MCF 10A (cell line): ENCODE data around the gene DMAC2. TPM values are rescaled to one million over a fixed set of nuclear protein-coding genes. Genes with fewer than 3 reads are reported as not detected.

Experiments
- BruUV-seq: library from RNA; stranded (reverse); fragments of 400-500 nt; replicated peaks from 2 replicates; lab custom pipeline; 2021; lab: Mats Ljungman, UMichigan
- CTCF ChIA-PET: fragments of 300-600 bp; sonication (Branson Sonifier 250); formaldehyde crosslinking; extraction: SDS; loops from one replicate; lab custom pipeline; 2021; ENCODE audit warnings: antibody characterized with exemption, inconsistent platforms; lab: Yijun Ruan, JAX
- POLR2A ChIA-PET: fragments of 300-600, 350-650 bp; sonication (Branson Sonifier 250); formaldehyde crosslinking; extraction: SDS; loops from one replicate; lab custom pipeline; 2020; ENCODE audit warnings: antibody characterized with exemption, inconsistent platforms; lab: Yijun Ruan, JAX
- DNase-seq: peaks from one replicate; pipeline ENCODE4 v3.0.0-alpha.2; 2018; ENCODE audit not compliant: unreplicated experiment
- H3K27ac Mint-ChIP-seq: one replicate; pipeline ENCODE4 v1.8.0; 2022; ENCODE audit warnings: mild to moderate bottlenecking, low read depth, mixed read lengths; ENCODE audit not compliant: unreplicated experiment
- H3K27me3 Mint-ChIP-seq: one replicate; pipeline ENCODE4 v1.8.0; 2022; ENCODE audit warnings: mixed read lengths; ENCODE audit not compliant: insufficient read depth, unreplicated experiment
- H3K36me3 Mint-ChIP-seq: one replicate; pipeline ENCODE4 v1.8.0; 2022; ENCODE audit warnings: mild to moderate bottlenecking, moderate library complexity, mixed read lengths; ENCODE audit not compliant: insufficient read depth, unreplicated experiment
- H3K4me1 Mint-ChIP-seq: one replicate; pipeline ENCODE4 v1.8.0; 2022; ENCODE audit warnings: mixed read lengths; ENCODE audit not compliant: insufficient read depth, unreplicated experiment
- H3K4me3 Mint-ChIP-seq: one replicate; pipeline ENCODE4 v1.8.0; 2022; ENCODE audit warnings: mild to moderate bottlenecking, moderate library complexity, mixed read lengths; ENCODE audit not compliant: unreplicated experiment
- H3K9me3 Mint-ChIP-seq: one replicate; pipeline ENCODE4 v1.8.0; 2022; ENCODE audit warnings: mixed read lengths; ENCODE audit not compliant: unreplicated experiment
- intact Hi-C: fragments of 100-400 bp; cut with micrococcal nuclease; formaldehyde crosslinking; loops from 2 replicates; pipeline ENCODE4 v1.14.1; 2022
- total RNA-seq: library from RNA; stranded (reverse); gene quantifications from 2 replicates; pipeline ENCODE4 v1.2.3, GENCODE V29; 2022
- TF ChIP-seq, protein P1 (sequence below): fragments of 200-600 bp; IDR thresholded peaks from one replicate; pipeline ENCODE4 v1.8.0; 2022; ENCODE audit warnings: antibody characterized with exemption, mild to moderate bottlenecking; ENCODE audit not compliant: unreplicated experiment

The DMAC2 gene
- total RNA-seq, 1 experiment from 2014 or later = 34.8 TPM

GRCh38 chr19:41398050-41398418 is 41.7 kb downstream of the DMAC2 start:
- ChIA-PET CTCF (interaction anchor here (0.6 to 1.0 kb wide), 2 partner anchors 33 to 86 kb away, joined by 3 read pairs; no protein-coding TSS in a partner anchor), POLR2A (interaction anchor here (0.9 to 2.6 kb wide), 6 partner anchors 11 to 88 kb away, joined by 3 to 19 read pairs (median 10); partner anchors contain the start of genes B9D2 and DMAC2)
- H3K4me1 Mint-ChIP-seq = peaks cover 25% of the 10 kb centered on the region
- TF ChIP-seq, protein P1, sequence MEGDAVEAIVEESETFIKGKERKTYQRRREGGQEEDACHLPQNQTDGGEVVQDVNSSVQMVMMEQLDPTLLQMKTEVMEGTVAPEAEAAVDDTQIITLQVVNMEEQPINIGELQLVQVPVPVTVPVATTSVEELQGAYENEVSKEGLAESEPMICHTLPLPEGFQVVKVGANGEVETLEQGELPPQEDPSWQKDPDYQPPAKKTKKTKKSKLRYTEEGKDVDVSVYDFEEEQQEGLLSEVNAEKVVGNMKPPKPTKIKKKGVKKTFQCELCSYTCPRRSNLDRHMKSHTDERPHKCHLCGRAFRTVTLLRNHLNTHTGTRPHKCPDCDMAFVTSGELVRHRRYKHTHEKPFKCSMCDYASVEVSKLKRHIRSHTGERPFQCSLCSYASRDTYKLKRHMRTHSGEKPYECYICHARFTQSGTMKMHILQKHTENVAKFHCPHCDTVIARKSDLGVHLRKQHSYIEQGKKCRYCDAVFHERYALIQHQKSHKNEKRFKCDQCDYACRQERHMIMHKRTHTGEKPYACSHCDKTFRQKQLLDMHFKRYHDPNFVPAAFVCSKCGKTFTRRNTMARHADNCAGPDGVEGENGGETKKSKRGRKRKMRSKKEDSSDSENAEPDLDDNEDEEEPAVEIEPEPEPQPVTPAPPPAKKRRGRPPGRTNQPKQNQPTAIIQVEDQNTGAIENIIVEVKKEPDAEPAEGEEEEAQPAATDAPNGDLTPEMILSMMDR = no peak
- no peaks in the 10 kb centered on the region for H3K9me3 Mint-ChIP-seq
- DNase-seq = no peak
- peak overlapping the region; percentile 99 for H3K27ac Mint-ChIP-seq
- H3K36me3 Mint-ChIP-seq = peaks cover 24% of the 10 kb centered on the region
- H3K4me3 Mint-ChIP-seq = peak overlapping the region; percentile 99
- BruUV-seq = no TSS peak
- intact Hi-C loops = loop anchor here (5.0 kb wide), 1 partner anchor 46 kb away; the partner anchor contains the start of gene TGFB1
- H3K27me3 Mint-ChIP-seq = no peaks in the 10 kb centered on the region

GRCh38 chr19:41397086-41398049 is 42.3 kb downstream of the DMAC2 start, which contains the start of the genes BCKDHA and EXOSC5:
TSS of gene BCKDHA (plus strand) at chr19:41397818. CDS start at chr19:41397828, 10 bp downstream.
TSS of gene EXOSC5 (minus strand) at chr19:41397359. CDS start at chr19:41397328, 31 bp downstream.
- Mint-ChIP-seq H3K9me3 (no peaks in the 10 kb centered on the region), H3K36me3 (peaks cover 30% of the 10 kb centered on the region), H3K27ac (peak within 1 kb of the TSS; percentile 99), H3K4me1 (peaks cover 29% of the 10 kb centered on the region), H3K27me3 (no peaks in the 10 kb centered on the region), H3K4me3 (peak within 1 kb of the TSS; percentile 99)
- CTCF ChIA-PET = no interaction called here
- POLR2A ChIA-PET = interaction anchor here (0.8 to 2.6 kb wide), 12 partner anchors 12 to 87 kb away, joined by 3 to 19 read pairs (median 6); partner anchors contain the start of genes B9D2 and DMAC2
- TSS peak; percentile 67 for BruUV-seq
- intact Hi-C loops = loop anchor here (1.0 to 5.0 kb wide), 3 partner anchors 33 to 45 kb away; partner anchors contain the start of genes B9D2, DMAC2 and TGFB1
- TF ChIP-seq, protein P1 = no peak
- DNase-seq = peak; percentile 100

- Mint-ChIP-seq H3K4me3 (peak overlapping the region; percentile 99), H3K27ac (peak overlapping the region; percentile 76), H3K27me3 (no peaks in the 10 kb centered on the region), H3K4me1 (peaks cover 30% of the 10 kb centered on the region), H3K9me3 (no peaks in the 10 kb centered on the region), H3K36me3 (peaks cover 50% of the 10 kb centered on the region)
- no TSS peak for BruUV-seq
- CTCF ChIA-PET = interaction anchor here (0.6 to 1.0 kb wide), 2 partner anchors 87 to 175 kb away, joined by 3 read pairs; no protein-coding TSS in a partner anchor
- intact Hi-C loops = loop anchor here (5.0 kb wide), 1 partner anchor 43 kb away; the partner anchor contains the start of gene TGFB1
- DNase-seq = no peak
- TF ChIP-seq, protein P1 = no peak
- POLR2A ChIA-PET = interaction anchor here (0.7 to 2.1 kb wide), 3 partner anchors 11 to 676 kb away, joined by 3 to 7 read pairs (median 6); no protein-coding TSS in a partner anchor
Measured at GRCh38 chr19:41395355-41395754, 44.4 kb downstream of the DMAC2 start.
